ENCODE results near the gene GRID1. TPM values are rescaled to one million over a fixed set of nuclear protein-coding genes. Genes with fewer than 3 reads are reported as not detected.

Gene GRID1
- total RNA-seq, 4 donors from 2014 or later: 0.03 to 2.7 (median 0.49) TPM

DNA sequence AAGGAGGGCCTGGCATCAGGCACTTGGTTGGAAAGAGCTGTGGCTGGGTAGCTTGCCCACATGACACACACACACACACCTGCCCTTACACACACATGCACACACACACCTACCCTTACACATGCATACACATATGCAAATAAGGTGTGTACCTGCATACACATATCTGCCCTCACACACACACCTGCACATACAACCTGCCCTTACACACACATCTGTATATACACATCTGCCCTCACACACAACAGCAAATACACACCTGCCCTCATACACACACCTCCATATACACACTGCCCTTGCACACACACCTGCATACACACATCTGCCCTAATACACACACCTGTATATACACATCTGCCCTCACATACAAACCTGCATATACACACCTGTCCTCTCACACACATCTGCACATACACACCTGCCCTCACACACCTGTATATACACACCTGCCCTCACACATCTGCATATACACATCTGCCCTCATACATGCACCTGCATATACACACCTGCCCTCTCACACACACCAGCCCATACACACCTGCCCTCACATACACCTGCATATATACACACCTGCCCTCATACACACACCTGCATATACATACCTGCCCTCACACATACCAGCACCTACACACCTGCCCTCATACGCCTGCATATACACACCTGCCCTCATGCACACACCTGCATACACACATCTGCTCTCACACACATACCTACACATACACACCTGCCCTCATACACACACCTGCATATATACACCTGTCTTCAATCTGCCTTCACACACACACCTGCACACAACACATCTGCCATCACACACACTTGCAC lies 82.9 kb downstream of the GRID1 start:
- Histone ChIP-seq H3K4me1 (no peaks in the 10 kb centered on the region), H3K9me3 (peaks cover 0 to 3% (median 0%) of the 10 kb centered on the region in 3 donors), H3K4me3 (no peak overlapping the region), H3K27me3 (no peaks in the 10 kb centered on the region), H3K36me3 (no peaks in the 10 kb centered on the region), H3K27ac (no peak overlapping the region)
- TF ChIP-seq POLR2A (IDR thresholded peaks at IDR 0.05): no peak
- TF ChIP-seq, protein P1, sequence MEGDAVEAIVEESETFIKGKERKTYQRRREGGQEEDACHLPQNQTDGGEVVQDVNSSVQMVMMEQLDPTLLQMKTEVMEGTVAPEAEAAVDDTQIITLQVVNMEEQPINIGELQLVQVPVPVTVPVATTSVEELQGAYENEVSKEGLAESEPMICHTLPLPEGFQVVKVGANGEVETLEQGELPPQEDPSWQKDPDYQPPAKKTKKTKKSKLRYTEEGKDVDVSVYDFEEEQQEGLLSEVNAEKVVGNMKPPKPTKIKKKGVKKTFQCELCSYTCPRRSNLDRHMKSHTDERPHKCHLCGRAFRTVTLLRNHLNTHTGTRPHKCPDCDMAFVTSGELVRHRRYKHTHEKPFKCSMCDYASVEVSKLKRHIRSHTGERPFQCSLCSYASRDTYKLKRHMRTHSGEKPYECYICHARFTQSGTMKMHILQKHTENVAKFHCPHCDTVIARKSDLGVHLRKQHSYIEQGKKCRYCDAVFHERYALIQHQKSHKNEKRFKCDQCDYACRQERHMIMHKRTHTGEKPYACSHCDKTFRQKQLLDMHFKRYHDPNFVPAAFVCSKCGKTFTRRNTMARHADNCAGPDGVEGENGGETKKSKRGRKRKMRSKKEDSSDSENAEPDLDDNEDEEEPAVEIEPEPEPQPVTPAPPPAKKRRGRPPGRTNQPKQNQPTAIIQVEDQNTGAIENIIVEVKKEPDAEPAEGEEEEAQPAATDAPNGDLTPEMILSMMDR (IDR thresholded peaks at IDR 0.05): no peak
- DNase-seq: no peak
- WGBS, 2 donors: 72 to 76% methylated on average over 1 of the region's 1 CpG
- intact Hi-C loops (cut with DNase I): no loop called here

DNA sequence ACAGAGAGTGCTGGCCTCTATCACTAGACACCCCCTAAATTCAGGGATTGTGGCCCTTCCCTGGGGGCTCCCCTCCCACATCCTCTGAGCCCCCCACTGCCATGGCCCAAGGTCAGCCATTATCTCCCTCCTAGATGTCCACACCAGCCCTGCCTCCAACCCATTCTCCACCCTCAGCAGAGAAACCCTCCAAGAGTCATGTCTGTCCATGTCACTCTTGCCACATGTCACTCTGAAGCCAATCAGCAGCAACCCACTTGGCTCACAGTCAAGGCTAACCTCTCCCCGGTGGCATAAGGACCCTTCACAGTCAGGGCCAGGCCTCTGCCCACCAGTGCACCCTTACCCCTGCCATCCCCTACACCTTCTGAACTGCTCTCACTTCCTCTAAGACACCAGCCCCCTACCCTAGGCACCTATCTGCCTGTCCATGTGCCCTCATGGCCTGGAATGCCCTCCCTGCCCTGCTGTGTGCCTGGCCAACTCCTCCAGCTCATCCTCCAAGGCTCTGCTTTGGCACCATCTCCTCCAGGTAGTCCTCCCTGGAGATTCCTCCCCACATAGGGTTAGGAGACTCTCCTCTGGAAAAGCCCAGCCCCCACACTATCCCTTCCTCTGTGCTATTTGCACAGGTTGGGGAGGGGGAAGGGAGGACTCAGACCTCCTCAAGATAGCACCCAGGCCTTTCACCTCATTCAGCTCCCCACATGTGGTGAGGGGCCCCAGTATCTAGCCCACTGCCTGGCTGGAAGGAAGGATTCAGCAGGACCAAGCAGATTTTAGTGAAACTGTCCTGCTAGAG lies 83.7 kb downstream of the GRID1 start:
- intact Hi-C loops (cut with DNase I): no loop called here
- H3K4me3 ChIP-seq: no peak overlapping the region
- no peak for DNase-seq

DNA sequence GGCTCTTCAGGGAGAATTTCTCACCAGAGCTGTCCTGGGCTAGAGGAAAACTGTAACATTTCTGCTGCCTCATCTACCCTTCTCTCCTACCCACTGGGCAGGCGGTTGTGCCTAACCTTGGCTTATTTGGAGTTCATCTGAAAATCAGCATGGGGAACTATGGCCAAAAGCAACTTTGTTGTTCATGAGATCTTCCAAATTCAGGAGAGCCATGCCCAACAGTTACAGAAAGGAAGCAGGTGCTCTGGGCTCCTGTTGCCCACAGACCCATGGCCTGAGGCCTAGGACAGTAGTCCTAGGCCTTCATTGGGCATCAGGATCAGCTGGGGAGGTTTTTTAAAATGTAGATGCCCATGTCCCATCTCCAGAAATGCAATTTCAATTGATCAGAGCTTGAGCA lies 85.2 kb downstream of the GRID1 start:
- intact Hi-C loops (cut with DNase I): no loop called here
- no peak for DNase-seq
- peaks cover 0 to 8% (median 3%) of the 10 kb centered on the region in 3 donors for H3K9me3 ChIP-seq
- no peak overlapping the region for H3K4me3 ChIP-seq
- 86% methylated on average over 1 of the region's 1 CpG; no CpG with 5 or more reads in 1 of the 2 donors for WGBS, 2 donors
- no peaks in the 10 kb centered on the region for H3K36me3 ChIP-seq
- TF ChIP-seq POLR2A (IDR thresholded peaks at IDR 0.05): no peak
- TF ChIP-seq, protein P1 (IDR thresholded peaks at IDR 0.05): no peak
- H3K27ac ChIP-seq: no peak overlapping the region
- H3K4me1 ChIP-seq: no peaks in the 10 kb centered on the region
- H3K27me3 ChIP-seq: no peaks in the 10 kb centered on the region

More for the DNA sequence above, 83.7 kb downstream of the GRID1 start:
- peaks cover 0 to 3% (median 0%) of the 10 kb centered on the region in 3 donors for H3K9me3 ChIP-seq
- H3K27me3 ChIP-seq: no peaks in the 10 kb centered on the region
- 78 to 90% methylated on average over 1 of the region's 1 CpG for WGBS, 2 donors
- TF ChIP-seq, protein P1 (IDR thresholded peaks at IDR 0.05): no peak
- no peak for TF ChIP-seq POLR2A (IDR thresholded peaks at IDR 0.05)
- no peaks in the 10 kb centered on the region for H3K4me1 ChIP-seq
- H3K27ac ChIP-seq: no peak overlapping the region
- H3K36me3 ChIP-seq: no peaks in the 10 kb centered on the region

DNA sequence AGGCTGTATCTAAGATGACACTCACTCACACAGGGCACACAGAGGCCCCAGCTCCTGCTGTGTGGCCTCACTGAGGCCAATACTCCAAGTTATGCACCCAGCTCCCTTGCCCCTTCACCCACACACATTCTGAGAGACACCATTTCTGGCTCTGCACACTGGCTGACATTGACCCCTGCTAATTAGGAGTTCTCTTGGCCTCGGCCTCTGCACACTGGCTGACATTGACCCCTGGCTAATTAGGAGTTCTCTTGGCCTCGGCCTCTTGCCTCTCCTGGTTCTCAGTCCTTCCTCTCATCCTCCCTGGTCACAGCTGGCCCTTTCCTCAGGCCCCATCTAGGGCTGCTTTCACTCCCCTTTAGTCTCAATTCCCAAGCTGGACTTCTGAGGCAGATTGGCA lies 97.3 kb downstream of the GRID1 start:
- intact Hi-C loops (cut with DNase I): no loop called here
- Histone ChIP-seq H3K4me3 (no peak overlapping the region), H3K27ac (no peak overlapping the region), H3K27me3 (peaks cover 0 to 19% (median 0%) of the 10 kb centered on the region in 4 donors), H3K36me3 (no peaks in the 10 kb centered on the region), H3K4me1 (no peaks in the 10 kb centered on the region), H3K9me3 (no peaks in the 10 kb centered on the region)
- WGBS, 2 donors: 61 to 67% methylated on average over 2 of the region's 2 CpGs
- TF ChIP-seq POLR2A (IDR thresholded peaks at IDR 0.05): no peak
- TF ChIP-seq, protein P1 (IDR thresholded peaks at IDR 0.05): no peak
- DNase-seq: no peak

Measured in esophagus squamous epithelium (tissue), 5 donors.